ENCODE data around the gene FAM151B.
"Not testable (repeated sequence)": the region's sequence is repeated elsewhere in the genome, so short reads cannot be mapped to it uniquely, and the experiment has no call there.

The FAM151B gene

GRCh38 chr5:80504833-80505232 is 16.9 kb downstream of the FAM151B start:
- no peak for DNase-seq

GRCh38 chr5:80507663-80508062 is 19.8 kb downstream of the FAM151B start:
- no peak for DNase-seq

GRCh38 chr5:80508844-80509243 is 20.9 kb downstream of the FAM151B start:
- DNase-seq: no peak

- DNase-seq: no peak
These were observed 21.5 kb downstream of the FAM151B start for GRCh38 chr5:80509362-80509761.

- DNase-seq: no peak
These were observed 28.9 kb downstream of the FAM151B start for GRCh38 chr5:80516826-80517225.

GRCh38 chr5:80540691-80541090 is 52.8 kb downstream of the FAM151B start:
- no peak for DNase-seq

- DNase-seq: no peak
These were observed 53.5 kb downstream of the FAM151B start for GRCh38 chr5:80541392-80541791.

- no peak for DNase-seq
These were observed 66.7 kb downstream of the FAM151B start for GRCh38 chr5:80554646-80555045.

GRCh38 chr5:80555099-80555498 is 67.2 kb downstream of the FAM151B start:
- no peak for DNase-seq

GRCh38 chr5:80559244-80559643 is 71.3 kb downstream of the FAM151B start:
- no peak for DNase-seq

- no peak for DNase-seq
These were observed 77.4 kb downstream of the FAM151B start for GRCh38 chr5:80565330-80565729.

- no peak for DNase-seq
These were observed 78.9 kb downstream of the FAM151B start for GRCh38 chr5:80566711-80567259.

GRCh38 chr5:80568251-80568650 is 80.4 kb downstream of the FAM151B start:
- no peak for DNase-seq

GRCh38 chr5:80569086-80569960 is 81.4 kb downstream of the FAM151B start:
- no peak for DNase-seq

- no peak for DNase-seq
These were observed 82.3 kb downstream of the FAM151B start, which contains the start of gene ANKRD34B for GRCh38 chr5:80569961-80570786. Gene ANKRD34B (minus strand): TSS chr5:80570280. CDS start chr5:80560019, 10,261 bp downstream.

- no peak for DNase-seq
These were observed 85.2 kb downstream of the FAM151B start for GRCh38 chr5:80573062-80573461.

- DNase-seq: no peak
These were observed 88.5 kb downstream of the FAM151B start for GRCh38 chr5:80576383-80576782.

- no peak for DNase-seq
These were observed 89.8 kb downstream of the FAM151B start for GRCh38 chr5:80577707-80578106.

GRCh38 chr5:80579050-80579449 is 91.2 kb downstream of the FAM151B start:
- no peak for DNase-seq

- DNase-seq: not testable (repeated sequence)
These were observed 92.4 kb downstream of the FAM151B start for GRCh38 chr5:80580291-80580690.

- DNase-seq: no peak
These were observed 96.9 kb downstream of the FAM151B start for GRCh38 chr5:80584770-80585169.

GRCh38 chr5:80588858-80589540 is 101.1 kb downstream of the FAM151B start:
- DNase-seq: no peak

GRCh38 chr5:80590766-80591165 is 102.9 kb downstream of the FAM151B start:
- DNase-seq: no peak
